Mononuclear cell (primary cell): Measurements from ENCODE around the gene CETP. TPM values are rescaled to one million over a fixed set of nuclear protein-coding genes. Genes with fewer than 3 reads are reported as not detected.

ENCODE experiments used
- H3K27me3 ChIP-seq: 2 replicates; pipeline ENCODE4 v1.6.0; 2011; ENCODE audit warnings: low read length, control low read depth; ENCODE audit not compliant: insufficient read depth
- H3K4me1 ChIP-seq: 2 replicates; pipeline ENCODE4 v1.5.1; 2011; ENCODE audit warnings: mild to moderate bottlenecking, low read length, control low read depth; ENCODE audit not compliant: insufficient read depth
- H3K4me3 ChIP-seq: 2 replicates; pipeline ENCODE4 v1.5.1; 2011; ENCODE audit warnings: mild to moderate bottlenecking, low read length, moderate library complexity
- H3K9me3 ChIP-seq: 2 replicates; pipeline ENCODE4 v1.5.1; 2011; ENCODE audit warnings: low read depth, mild to moderate bottlenecking, control low read depth, low read length
- total RNA-seq: library from RNA; depleted of rRNA; stranded (reverse); fragments of >200 nt; gene quantifications from one replicate; pipeline ENCODE4 v1.2.3, GENCODE V29; 2012

Gene CETP
- total RNA-seq, 1 donor = 0.52 TPM

GRCh38 chr16:56944954-56945839, 16.6 kb upstream of the CETP start:
- Histone ChIP-seq H3K9me3 (no peaks in the 10 kb centered on the region), H3K4me1 (peaks cover under 1% of the 10 kb centered on the region), H3K4me3 (no peak overlapping the region), H3K27me3 (no peaks in the 10 kb centered on the region)

GRCh38 chr16:56945847-56946527, 15.8 kb upstream of the CETP start:
- Histone ChIP-seq H3K4me1 (peaks cover 6% of the 10 kb centered on the region), H3K9me3 (no peaks in the 10 kb centered on the region), H3K4me3 (no peak overlapping the region), H3K27me3 (no peaks in the 10 kb centered on the region)

GRCh38 chr16:56946767-56947603, 14.8 kb upstream of the CETP start:
- Histone ChIP-seq H3K4me1 (peaks cover 16% of the 10 kb centered on the region), H3K4me3 (no peak overlapping the region), H3K9me3 (no peaks in the 10 kb centered on the region), H3K27me3 (no peaks in the 10 kb centered on the region)

GRCh38 chr16:56947604-56947995, 14.2 kb upstream of the CETP start:
- no peaks in the 10 kb centered on the region for H3K27me3 ChIP-seq
- peaks cover 21% of the 10 kb centered on the region for H3K4me1 ChIP-seq
- no peak overlapping the region for H3K4me3 ChIP-seq
- H3K9me3 ChIP-seq = no peaks in the 10 kb centered on the region

- no peaks in the 10 kb centered on the region for H3K9me3 ChIP-seq
- no peak overlapping the region for H3K4me3 ChIP-seq
- peaks cover 21% of the 10 kb centered on the region for H3K4me1 ChIP-seq
- no peaks in the 10 kb centered on the region for H3K27me3 ChIP-seq
Measured at GRCh38 chr16:56948234-56948633, 13.5 kb upstream of the CETP start.

- Histone ChIP-seq H3K27me3 (no peaks in the 10 kb centered on the region), H3K4me3 (no peak overlapping the region), H3K4me1 (peaks cover 21% of the 10 kb centered on the region), H3K9me3 (no peaks in the 10 kb centered on the region)
Measured at GRCh38 chr16:56950051-56950450, 11.7 kb upstream of the CETP start.

- no peaks in the 10 kb centered on the region for H3K9me3 ChIP-seq
- H3K4me1 ChIP-seq = peaks cover 21% of the 10 kb centered on the region
- H3K4me3 ChIP-seq = no peak overlapping the region
- no peaks in the 10 kb centered on the region for H3K27me3 ChIP-seq
Measured at GRCh38 chr16:56950455-56950854, 11.3 kb upstream of the CETP start.

- H3K4me3 ChIP-seq = no peak overlapping the region
- H3K4me1 ChIP-seq = peaks cover 21% of the 10 kb centered on the region
- H3K27me3 ChIP-seq = no peaks in the 10 kb centered on the region
- no peaks in the 10 kb centered on the region for H3K9me3 ChIP-seq
Measured at GRCh38 chr16:56950881-56951771, 10.6 kb upstream of the CETP start.

GRCh38 chr16:56953006-56953405, 8.7 kb upstream of the CETP start:
- Histone ChIP-seq H3K4me3 (no peak overlapping the region), H3K9me3 (no peaks in the 10 kb centered on the region), H3K4me1 (peaks cover 21% of the 10 kb centered on the region), H3K27me3 (no peaks in the 10 kb centered on the region)

- H3K9me3 ChIP-seq = no peaks in the 10 kb centered on the region
- H3K27me3 ChIP-seq = no peaks in the 10 kb centered on the region
- peaks cover 19% of the 10 kb centered on the region for H3K4me1 ChIP-seq
- H3K4me3 ChIP-seq = no peak overlapping the region
Measured at GRCh38 chr16:56956076-56956475, 5.7 kb upstream of the CETP start.

- Histone ChIP-seq H3K9me3 (no peaks in the 10 kb centered on the region), H3K27me3 (no peaks in the 10 kb centered on the region), H3K4me3 (no peak overlapping the region), H3K4me1 (peaks cover 19% of the 10 kb centered on the region)
Measured at GRCh38 chr16:56956756-56957155, 5.0 kb upstream of the CETP start.

- Histone ChIP-seq H3K4me3 (no peak overlapping the region), H3K9me3 (no peaks in the 10 kb centered on the region), H3K4me1 (peaks cover 32% of the 10 kb centered on the region), H3K27me3 (no peaks in the 10 kb centered on the region)
Measured at GRCh38 chr16:56960681-56961281, 969 bp upstream of the CETP start.

GRCh38 chr16:56961386-56961785, 364 bp upstream of the CETP start:
- Histone ChIP-seq H3K4me3 (no peak overlapping the region), H3K4me1 (peaks cover 38% of the 10 kb centered on the region), H3K9me3 (no peaks in the 10 kb centered on the region), H3K27me3 (no peaks in the 10 kb centered on the region)
